MM.1S (cell line): ENCODE data around the gene WDR1.

Experiments
- DNase-seq: peaks from one replicate; pipeline ENCODE4 v3.0.0-alpha.2; 2015
- H2AFZ ChIP-seq: fragments of 300-600 bp; sonication (generic); 2 replicates; pipeline ENCODE4 v1.6.0; 2016; ENCODE audit warnings: antibody characterized with exemption, low read length
- H3F3A ChIP-seq: fragments of 300-600 bp; sonication (generic); 2 replicates; pipeline ENCODE4 v1.6.1; 2016; ENCODE audit warnings: mild to moderate bottlenecking, antibody characterized with exemption, low read length, moderate library complexity, mixed read lengths; ENCODE audit not compliant: insufficient read depth
- H3K27ac ChIP-seq: fragments of 300-600 bp; sonication (generic); 2 replicates; pipeline ENCODE4 v1.5.1; 2016; ENCODE audit warnings: mild to moderate bottlenecking, low read length
- H3K27me3 ChIP-seq: fragments of 300-600 bp; sonication (generic); replicated peaks from 2 replicates; pipeline ENCODE4 v1.6.0; 2016; ENCODE audit warnings: low read length; ENCODE audit not compliant: insufficient read depth
- H3K36me3 ChIP-seq: fragments of 300-600 bp; sonication (generic); replicated peaks from 2 replicates; pipeline ENCODE4 v1.6.1; 2016; ENCODE audit warnings: mild to moderate bottlenecking, low read length, mixed read lengths; ENCODE audit not compliant: insufficient read depth
- H3K4me1 ChIP-seq: fragments of 300-600 bp; sonication (generic); 2 replicates; pipeline ENCODE4 v1.6.1; 2016; ENCODE audit warnings: low read length, mixed read lengths
- H3K4me2 ChIP-seq: fragments of 300-600 bp; sonication (generic); 2 replicates; pipeline ENCODE4 v1.6.0; 2016; ENCODE audit warnings: low read depth, low read length
- H3K4me3 ChIP-seq: fragments of 300-600 bp; sonication (generic); 2 replicates; pipeline ENCODE4 v1.5.1; 2016; ENCODE audit warnings: low read length, mixed read lengths
- H3K79me2 ChIP-seq: fragments of 300-600 bp; sonication (generic); 2 replicates; pipeline ENCODE4 v1.6.1; 2016; ENCODE audit warnings: mixed run types, low read length, mixed read lengths
- H3K9ac ChIP-seq: fragments of 300-600 bp; sonication (generic); 2 replicates; pipeline ENCODE4 v1.6.1; 2016; ENCODE audit warnings: low read length, mixed read lengths
- H3K9me2 ChIP-seq: fragments of 300-600 bp; sonication (generic); replicated peaks from 2 replicates; pipeline ENCODE4 v1.6.1; 2016; ENCODE audit warnings: mild to moderate bottlenecking, low read length, mixed read lengths; ENCODE audit not compliant: insufficient read depth
- H3K9me3 ChIP-seq: fragments of 300-600 bp; sonication (generic); replicated peaks from 2 replicates; pipeline ENCODE4 v1.6.1; 2016; ENCODE audit warnings: mild to moderate bottlenecking, low read length, mixed read lengths; ENCODE audit not compliant: insufficient read depth
- H4K20me1 ChIP-seq: fragments of 300-600 bp; sonication (generic); 2 replicates; pipeline ENCODE4 v1.6.1; 2016; ENCODE audit warnings: mild to moderate bottlenecking, low read length, moderate library complexity, mixed read lengths; ENCODE audit not compliant: insufficient read depth
- EZH2 ChIP-seq: fragments of 300-600 bp; sonication (generic); optimal IDR thresholded peaks from 2 replicates; pipeline ENCODE3; 2017; ENCODE audit warnings: low read depth, mild to moderate bottlenecking, antibody characterized with exemption, low read length, mixed read lengths
- EZH2phosphoT487 ChIP-seq: fragments of 300-600 bp; sonication (generic); IDR thresholded peaks from 2 replicates; pipeline ENCODE4 v1.6.1; 2018; ENCODE audit warnings: antibody characterized with exemption, low read length
- TF ChIP-seq, protein P1 (sequence below): fragments of 300-600 bp; sonication (generic); IDR thresholded peaks from 2 replicates; pipeline ENCODE4 v1.5.1; 2016; ENCODE audit warnings: antibody characterized with exemption, low read length, mixed read lengths

Gene WDR1

DNA sequence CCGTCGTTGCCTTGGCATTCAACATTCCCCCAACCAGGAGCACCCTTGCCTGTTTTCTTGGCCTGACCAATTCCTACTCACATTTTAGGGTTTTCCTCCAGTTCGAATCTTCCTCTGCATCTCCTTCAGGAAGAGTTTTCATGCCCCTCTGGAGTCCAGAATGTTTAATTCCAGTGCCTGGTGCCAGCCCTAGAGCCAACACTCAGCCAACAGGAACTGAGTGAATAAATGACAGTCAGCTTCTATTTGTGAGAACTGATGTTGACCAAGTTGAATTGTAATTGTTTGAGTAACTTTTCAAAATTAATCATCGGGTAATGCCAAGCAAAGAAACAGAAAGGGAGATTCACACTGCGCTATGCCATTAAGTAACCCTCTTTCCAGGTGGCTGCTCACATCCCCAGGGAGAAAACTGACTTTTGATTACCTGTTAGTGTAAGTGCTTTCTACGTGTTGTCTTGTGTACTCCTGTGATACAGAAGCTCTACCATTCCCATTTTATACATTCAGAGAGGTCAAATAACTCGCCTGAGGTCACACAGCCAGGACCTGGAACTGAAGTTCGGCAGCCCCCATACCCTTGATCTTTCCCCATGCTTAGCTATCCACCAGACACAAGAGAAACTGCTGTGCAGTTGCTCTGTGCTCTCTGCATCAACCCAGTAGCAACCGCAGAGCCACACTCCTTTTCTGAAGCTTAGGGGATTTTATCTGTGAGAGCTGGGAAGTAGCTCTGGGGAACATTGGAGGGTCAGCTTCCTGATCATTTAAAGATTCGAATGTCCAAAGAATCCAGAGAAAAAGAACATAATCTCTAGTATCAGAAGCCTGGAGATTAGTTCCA is 76.3 kb downstream of the WDR1 start:
- Histone ChIP-seq H3K4me2 (no peak overlapping the region), H3K4me1 (no peaks in the 10 kb centered on the region), H3K79me2 (no peaks in the 10 kb centered on the region), H3K9ac (no peak overlapping the region), H3K27ac (no peak overlapping the region), H3K36me3 (no peaks in the 10 kb centered on the region), H3K27me3 (no peaks in the 10 kb centered on the region), H3K9me3 (no peaks in the 10 kb centered on the region), H3K9me2 (no peaks in the 10 kb centered on the region), H4K20me1 (no peaks in the 10 kb centered on the region), H3F3A (no peaks in the 10 kb centered on the region), H2AFZ (no peak overlapping the region), H3K4me3 (no peak overlapping the region)
- DNase-seq: no peak
- TF ChIP-seq EZH2 (no peak), EZH2phosphoT487 (no peak)
- TF ChIP-seq, protein P1, sequence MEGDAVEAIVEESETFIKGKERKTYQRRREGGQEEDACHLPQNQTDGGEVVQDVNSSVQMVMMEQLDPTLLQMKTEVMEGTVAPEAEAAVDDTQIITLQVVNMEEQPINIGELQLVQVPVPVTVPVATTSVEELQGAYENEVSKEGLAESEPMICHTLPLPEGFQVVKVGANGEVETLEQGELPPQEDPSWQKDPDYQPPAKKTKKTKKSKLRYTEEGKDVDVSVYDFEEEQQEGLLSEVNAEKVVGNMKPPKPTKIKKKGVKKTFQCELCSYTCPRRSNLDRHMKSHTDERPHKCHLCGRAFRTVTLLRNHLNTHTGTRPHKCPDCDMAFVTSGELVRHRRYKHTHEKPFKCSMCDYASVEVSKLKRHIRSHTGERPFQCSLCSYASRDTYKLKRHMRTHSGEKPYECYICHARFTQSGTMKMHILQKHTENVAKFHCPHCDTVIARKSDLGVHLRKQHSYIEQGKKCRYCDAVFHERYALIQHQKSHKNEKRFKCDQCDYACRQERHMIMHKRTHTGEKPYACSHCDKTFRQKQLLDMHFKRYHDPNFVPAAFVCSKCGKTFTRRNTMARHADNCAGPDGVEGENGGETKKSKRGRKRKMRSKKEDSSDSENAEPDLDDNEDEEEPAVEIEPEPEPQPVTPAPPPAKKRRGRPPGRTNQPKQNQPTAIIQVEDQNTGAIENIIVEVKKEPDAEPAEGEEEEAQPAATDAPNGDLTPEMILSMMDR: no peak

DNA sequence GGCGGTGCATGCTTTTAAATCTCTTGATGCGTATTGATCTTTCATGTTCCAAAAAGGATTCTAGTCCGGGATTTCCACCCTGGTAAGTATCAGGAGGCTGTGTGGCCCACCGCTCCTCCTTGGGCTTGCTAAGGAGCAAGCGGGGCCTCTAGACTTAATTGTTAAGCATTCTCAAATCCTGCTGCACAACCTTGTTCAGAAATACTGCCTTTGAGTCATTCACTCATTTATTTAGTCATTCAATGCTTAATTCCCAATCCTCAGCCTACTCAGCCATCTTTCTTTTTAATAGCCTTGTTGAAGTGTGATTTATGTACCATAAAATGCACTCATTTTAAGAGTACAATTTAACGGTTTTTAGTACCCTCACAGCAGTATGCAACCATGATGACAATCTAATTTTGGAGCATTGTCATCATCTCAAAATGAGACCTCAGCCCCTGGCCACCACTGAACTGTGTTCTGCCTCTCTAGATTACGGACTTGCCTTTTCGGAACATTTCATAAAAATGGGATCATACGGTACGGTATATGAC is 79.7 kb downstream of the WDR1 start:
- Histone ChIP-seq H3K4me1 (no peaks in the 10 kb centered on the region), H3K9ac (no peak overlapping the region), H3K9me2 (no peaks in the 10 kb centered on the region), H3F3A (no peaks in the 10 kb centered on the region), H3K4me2 (no peak overlapping the region), H3K79me2 (no peaks in the 10 kb centered on the region), H4K20me1 (no peaks in the 10 kb centered on the region), H3K4me3 (no peak overlapping the region), H3K36me3 (no peaks in the 10 kb centered on the region), H3K9me3 (no peaks in the 10 kb centered on the region), H3K27ac (no peak overlapping the region), H2AFZ (no peak overlapping the region), H3K27me3 (no peaks in the 10 kb centered on the region)
- TF ChIP-seq EZH2phosphoT487: no peak
- TF ChIP-seq, protein P1: no peak
- TF ChIP-seq EZH2: no peak
- no peak for DNase-seq

DNA sequence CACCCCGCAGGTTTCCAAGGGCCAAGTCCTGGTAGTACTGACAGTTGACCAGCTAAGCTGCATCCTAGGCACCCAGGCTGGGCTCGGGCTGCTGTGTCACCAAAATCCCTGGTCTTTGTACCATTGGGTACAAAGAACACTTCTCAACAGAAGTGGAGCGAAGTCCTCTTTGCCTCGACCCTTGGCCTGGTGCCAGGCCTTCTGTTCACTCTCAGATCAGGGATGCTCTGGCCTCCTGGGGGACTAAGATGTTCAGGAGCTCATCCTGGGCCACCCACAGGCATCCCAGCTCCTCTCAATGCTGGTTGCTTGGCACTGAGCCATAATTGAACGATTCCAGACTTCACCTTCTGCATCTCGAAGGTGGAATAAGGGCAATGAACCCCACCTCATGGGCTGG is 81.5 kb downstream of the WDR1 start:
- Histone ChIP-seq H3K9ac (no peak overlapping the region), H3K79me2 (no peaks in the 10 kb centered on the region), H3K4me1 (no peaks in the 10 kb centered on the region), H3K4me3 (no peak overlapping the region), H4K20me1 (no peaks in the 10 kb centered on the region), H3K27me3 (no peaks in the 10 kb centered on the region), H3K9me2 (no peaks in the 10 kb centered on the region), H3K36me3 (no peaks in the 10 kb centered on the region), H3K9me3 (no peaks in the 10 kb centered on the region), H3K27ac (no peak overlapping the region), H3K4me2 (no peak overlapping the region), H3F3A (no peaks in the 10 kb centered on the region), H2AFZ (no peak overlapping the region)
- TF ChIP-seq EZH2phosphoT487 (no peak), EZH2 (no peak)
- TF ChIP-seq, protein P1: no peak
- no peak for DNase-seq
